Endothelial cell of umbilical vein (primary cell): ENCODE results near the gene LHPP.

ENCODE experiments used
- EZH2 ChIP-seq: IDR thresholded peaks from 2 replicates; pipeline ENCODE4 v1.6.1; 2012; ENCODE audit warnings: borderline replicate concordance, low read depth, mild to moderate bottlenecking, moderate library complexity, low read length, inconsistent platforms; ENCODE audit not compliant: severe bottlenecking
- TF ChIP-seq, protein P1 (sequence below), 2 donors: IDR thresholded peaks; 1 replicate in 1 of 2; 2 replicates in 1 of 2; pipeline ENCODE4 v1.5.1; 2011; ENCODE audit warnings: low read length in 2 of 2, mild to moderate bottlenecking in 2 of 2, moderate library complexity in 2 of 2, control low read depth in 1 of 2, inconsistent platforms in 1 of 2, low read depth in 1 of 2; ENCODE audit not compliant: insufficient read depth in 1 of 2; ENCODE audit errors: extremely low read depth in 1 of 2

DNA sequence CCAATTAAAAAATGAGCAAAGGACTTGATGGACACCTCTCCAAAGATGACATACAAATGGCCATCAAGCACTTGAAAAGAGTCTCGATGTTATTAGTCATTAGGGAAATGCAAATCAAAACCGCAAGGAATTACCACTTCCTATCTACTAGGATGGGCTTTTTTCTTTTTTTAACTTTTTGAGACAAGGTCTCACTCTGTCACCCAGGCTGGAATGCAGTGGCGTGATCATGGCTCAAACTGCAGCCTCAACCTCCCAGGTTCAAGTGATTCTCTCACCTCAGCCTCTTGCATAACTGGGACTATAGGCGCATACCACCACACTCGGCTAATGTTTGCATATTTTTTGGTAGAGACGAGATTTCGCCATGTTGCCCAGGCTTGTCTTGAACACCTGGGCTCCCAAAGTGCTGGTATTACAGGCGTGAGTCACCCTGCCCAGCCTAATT lies 25.4 kb upstream of the LHPP start:
- TF ChIP-seq EZH2, result no peak
- TF ChIP-seq, protein P1, sequence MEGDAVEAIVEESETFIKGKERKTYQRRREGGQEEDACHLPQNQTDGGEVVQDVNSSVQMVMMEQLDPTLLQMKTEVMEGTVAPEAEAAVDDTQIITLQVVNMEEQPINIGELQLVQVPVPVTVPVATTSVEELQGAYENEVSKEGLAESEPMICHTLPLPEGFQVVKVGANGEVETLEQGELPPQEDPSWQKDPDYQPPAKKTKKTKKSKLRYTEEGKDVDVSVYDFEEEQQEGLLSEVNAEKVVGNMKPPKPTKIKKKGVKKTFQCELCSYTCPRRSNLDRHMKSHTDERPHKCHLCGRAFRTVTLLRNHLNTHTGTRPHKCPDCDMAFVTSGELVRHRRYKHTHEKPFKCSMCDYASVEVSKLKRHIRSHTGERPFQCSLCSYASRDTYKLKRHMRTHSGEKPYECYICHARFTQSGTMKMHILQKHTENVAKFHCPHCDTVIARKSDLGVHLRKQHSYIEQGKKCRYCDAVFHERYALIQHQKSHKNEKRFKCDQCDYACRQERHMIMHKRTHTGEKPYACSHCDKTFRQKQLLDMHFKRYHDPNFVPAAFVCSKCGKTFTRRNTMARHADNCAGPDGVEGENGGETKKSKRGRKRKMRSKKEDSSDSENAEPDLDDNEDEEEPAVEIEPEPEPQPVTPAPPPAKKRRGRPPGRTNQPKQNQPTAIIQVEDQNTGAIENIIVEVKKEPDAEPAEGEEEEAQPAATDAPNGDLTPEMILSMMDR (IDR thresholded peaks at IDR 0.05; ENCODE audit: extremely low read depth in 1 of 2, insufficient read depth in 1 of 2, low read depth in 1 of 2, low read length in 2 of 2), result no peak
